OCI-LY3 (cell line): ENCODE data around the gene CSNK1G3.
"Not testable (repeated sequence)": the region's sequence is repeated elsewhere in the genome, so short reads cannot be mapped to it uniquely, and the experiment has no call there.

Experiments
- EZH2phosphoT487 ChIP-seq: fragments of 200-600 bp; shearing (Covaris generic); IDR thresholded peaks from 2 replicates; pipeline ENCODE4 v1.6.1; 2018; ENCODE audit warnings: antibody characterized with exemption, mixed run types, low read depth
- TF ChIP-seq, protein P1 (sequence below): fragments of 200-600, 300-600 bp; sonication (generic); IDR thresholded peaks from 2 replicates; pipeline ENCODE4 v1.5.1; 2014; ENCODE audit warnings: antibody characterized with exemption, low read length, low read depth

DNA sequence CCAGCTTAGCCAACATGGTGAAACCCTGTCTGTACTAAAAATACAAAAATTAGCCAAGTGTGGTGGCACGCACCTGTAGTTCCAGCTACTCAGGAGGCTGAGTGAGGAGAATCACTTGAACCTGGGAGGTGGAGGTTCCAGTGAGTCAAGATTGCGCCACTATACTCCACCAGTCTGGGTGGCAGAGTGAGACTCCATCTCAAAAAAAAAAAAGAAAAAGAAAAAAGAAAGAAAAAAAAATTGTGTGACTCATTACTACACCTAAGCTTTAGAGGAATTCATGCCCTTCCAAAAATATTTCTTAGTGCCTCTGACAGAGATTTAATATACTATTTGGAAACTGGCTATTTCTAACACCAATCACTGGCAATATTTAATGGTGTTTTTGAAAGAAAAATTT, 16.8 kb upstream of the CSNK1G3 start:
- TF ChIP-seq, protein P1, sequence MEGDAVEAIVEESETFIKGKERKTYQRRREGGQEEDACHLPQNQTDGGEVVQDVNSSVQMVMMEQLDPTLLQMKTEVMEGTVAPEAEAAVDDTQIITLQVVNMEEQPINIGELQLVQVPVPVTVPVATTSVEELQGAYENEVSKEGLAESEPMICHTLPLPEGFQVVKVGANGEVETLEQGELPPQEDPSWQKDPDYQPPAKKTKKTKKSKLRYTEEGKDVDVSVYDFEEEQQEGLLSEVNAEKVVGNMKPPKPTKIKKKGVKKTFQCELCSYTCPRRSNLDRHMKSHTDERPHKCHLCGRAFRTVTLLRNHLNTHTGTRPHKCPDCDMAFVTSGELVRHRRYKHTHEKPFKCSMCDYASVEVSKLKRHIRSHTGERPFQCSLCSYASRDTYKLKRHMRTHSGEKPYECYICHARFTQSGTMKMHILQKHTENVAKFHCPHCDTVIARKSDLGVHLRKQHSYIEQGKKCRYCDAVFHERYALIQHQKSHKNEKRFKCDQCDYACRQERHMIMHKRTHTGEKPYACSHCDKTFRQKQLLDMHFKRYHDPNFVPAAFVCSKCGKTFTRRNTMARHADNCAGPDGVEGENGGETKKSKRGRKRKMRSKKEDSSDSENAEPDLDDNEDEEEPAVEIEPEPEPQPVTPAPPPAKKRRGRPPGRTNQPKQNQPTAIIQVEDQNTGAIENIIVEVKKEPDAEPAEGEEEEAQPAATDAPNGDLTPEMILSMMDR = not testable (repeated sequence)
- not testable (repeated sequence) for TF ChIP-seq EZH2phosphoT487
